ENCODE measurements around the gene HPRT1. TPM values are rescaled to one million over a fixed set of nuclear protein-coding genes. Genes with fewer than 3 reads are reported as not detected.

HPRT1 gene
- total RNA-seq, 2 experiments from 2014 or later: 66.4 to 67.2 TPM

GRCh38 chrX:134501941-134502340 is 42.0 kb downstream of the HPRT1 start:
- POLR2A ChIA-PET: no interaction called here
- no peak overlapping the region for H3K27ac Mint-ChIP-seq
- ATAC-seq (ENCODE audit: low read depth) (no peak), DNase-seq (no peak)
- H3K27me3 Mint-ChIP-seq: no peaks in the 10 kb centered on the region
- H3K9me3 Mint-ChIP-seq: no peaks in the 10 kb centered on the region
- no peaks in the 10 kb centered on the region for H3K4me1 Mint-ChIP-seq
- H3K36me3 Mint-ChIP-seq: peaks cover 9% of the 10 kb centered on the region
- no peak overlapping the region for H3K4me3 Mint-ChIP-seq

GRCh38 chrX:134502686-134503085 is 42.7 kb downstream of the HPRT1 start:
- H3K9me3 Mint-ChIP-seq: no peaks in the 10 kb centered on the region
- H3K27me3 Mint-ChIP-seq: no peaks in the 10 kb centered on the region
- no peak overlapping the region for H3K27ac Mint-ChIP-seq
- peaks cover 9% of the 10 kb centered on the region for H3K36me3 Mint-ChIP-seq
- H3K4me1 Mint-ChIP-seq: no peaks in the 10 kb centered on the region
- ATAC-seq (ENCODE audit: low read depth) (no peak), DNase-seq (no peak)
- POLR2A ChIA-PET: no interaction called here
- H3K4me3 Mint-ChIP-seq: no peak overlapping the region

GRCh38 chrX:134512566-134512965 is 52.6 kb downstream of the HPRT1 start:
- POLR2A ChIA-PET: no interaction called here
- Mint-ChIP-seq H3K9me3 (no peaks in the 10 kb centered on the region), H3K4me1 (no peaks in the 10 kb centered on the region), H3K27me3 (no peaks in the 10 kb centered on the region), H3K27ac (no peak overlapping the region), H3K4me3 (no peak overlapping the region), H3K36me3 (peaks cover 7% of the 10 kb centered on the region)
- ATAC-seq (ENCODE audit: low read depth): no peak
- DNase-seq: no peak

GRCh38 chrX:134513091-134513490 is 53.1 kb downstream of the HPRT1 start:
- H3K36me3 Mint-ChIP-seq: peaks cover 7% of the 10 kb centered on the region
- DNase-seq (no peak), ATAC-seq (ENCODE audit: low read depth) (no peak)
- no peak overlapping the region for H3K4me3 Mint-ChIP-seq
- POLR2A ChIA-PET: no interaction called here
- no peaks in the 10 kb centered on the region for H3K9me3 Mint-ChIP-seq
- H3K27me3 Mint-ChIP-seq: no peaks in the 10 kb centered on the region
- H3K27ac Mint-ChIP-seq: no peak overlapping the region
- H3K4me1 Mint-ChIP-seq: no peaks in the 10 kb centered on the region

- H3K9me3 Mint-ChIP-seq: no peaks in the 10 kb centered on the region
- no peak overlapping the region for H3K4me3 Mint-ChIP-seq
- H3K36me3 Mint-ChIP-seq: no peaks in the 10 kb centered on the region
- H3K27ac Mint-ChIP-seq: no peak overlapping the region
- peaks cover 4% of the 10 kb centered on the region for H3K4me1 Mint-ChIP-seq
- no peaks in the 10 kb centered on the region for H3K27me3 Mint-ChIP-seq
- POLR2A ChIA-PET: no interaction called here
- ATAC-seq (ENCODE audit: low read depth) (no peak), DNase-seq (no peak)
These were observed 61.0 kb downstream of the HPRT1 start for GRCh38 chrX:134520860-134521390.

GRCh38 chrX:134524181-134524580 is 64.2 kb downstream of the HPRT1 start:
- H3K27me3 Mint-ChIP-seq: no peaks in the 10 kb centered on the region
- no peaks in the 10 kb centered on the region for H3K36me3 Mint-ChIP-seq
- no peak overlapping the region for H3K4me3 Mint-ChIP-seq
- H3K4me1 Mint-ChIP-seq: peaks cover 4% of the 10 kb centered on the region
- DNase-seq: no peak
- POLR2A ChIA-PET: no interaction called here
- no peak for ATAC-seq (ENCODE audit: low read depth)
- H3K27ac Mint-ChIP-seq: no peak overlapping the region
- no peaks in the 10 kb centered on the region for H3K9me3 Mint-ChIP-seq

- DNase-seq: no peak
- Mint-ChIP-seq H3K27me3 (no peaks in the 10 kb centered on the region), H3K36me3 (no peaks in the 10 kb centered on the region), H3K4me1 (peaks cover 4% of the 10 kb centered on the region), H3K27ac (no peak overlapping the region), H3K9me3 (no peaks in the 10 kb centered on the region), H3K4me3 (no peak overlapping the region)
- ATAC-seq (ENCODE audit: low read depth): no peak
- POLR2A ChIA-PET: no interaction called here
These were observed 65.3 kb downstream of the HPRT1 start for GRCh38 chrX:134525086-134525792.

GRCh38 chrX:134526399-134526798 is 66.4 kb downstream of the HPRT1 start:
- POLR2A ChIA-PET: no interaction called here
- Mint-ChIP-seq H3K27me3 (no peaks in the 10 kb centered on the region), H3K36me3 (no peaks in the 10 kb centered on the region), H3K9me3 (no peaks in the 10 kb centered on the region), H3K4me3 (no peak overlapping the region), H3K27ac (no peak overlapping the region), H3K4me1 (peaks cover 4% of the 10 kb centered on the region)
- ATAC-seq (ENCODE audit: low read depth) (no peak), DNase-seq (no peak)

GRCh38 chrX:134528960-134529359 is 69.0 kb downstream of the HPRT1 start:
- Mint-ChIP-seq H3K9me3 (no peaks in the 10 kb centered on the region), H3K36me3 (no peaks in the 10 kb centered on the region), H3K27ac (peak overlapping the region; percentile 57), H3K4me3 (no peak overlapping the region), H3K27me3 (no peaks in the 10 kb centered on the region), H3K4me1 (no peaks in the 10 kb centered on the region)
- DNase-seq (no peak), ATAC-seq (ENCODE audit: low read depth) (no peak)
- POLR2A ChIA-PET: no interaction called here

GRCh38 chrX:134529481-134529880 is 69.5 kb downstream of the HPRT1 start:
- Mint-ChIP-seq H3K4me1 (no peaks in the 10 kb centered on the region), H3K27ac (no peak overlapping the region), H3K27me3 (no peaks in the 10 kb centered on the region), H3K36me3 (no peaks in the 10 kb centered on the region), H3K4me3 (no peak overlapping the region), H3K9me3 (no peaks in the 10 kb centered on the region)
- no peak for DNase-seq
- POLR2A ChIA-PET: no interaction called here
- no peak for ATAC-seq (ENCODE audit: low read depth)

- Mint-ChIP-seq H3K4me3 (no peak overlapping the region), H3K9me3 (no peaks in the 10 kb centered on the region), H3K27ac (no peak overlapping the region), H3K36me3 (no peaks in the 10 kb centered on the region), H3K4me1 (no peaks in the 10 kb centered on the region), H3K27me3 (no peaks in the 10 kb centered on the region)
- POLR2A ChIA-PET: no interaction called here
- ATAC-seq (ENCODE audit: low read depth) (no peak), DNase-seq (no peak)
These were observed 70.9 kb downstream of the HPRT1 start for GRCh38 chrX:134530845-134531244.

- ATAC-seq (ENCODE audit: low read depth) (no peak), DNase-seq (no peak)
- H3K4me3 Mint-ChIP-seq: no peak overlapping the region
- POLR2A ChIA-PET: no interaction called here
- no peak overlapping the region for H3K27ac Mint-ChIP-seq
- H3K36me3 Mint-ChIP-seq: no peaks in the 10 kb centered on the region
- no peaks in the 10 kb centered on the region for H3K9me3 Mint-ChIP-seq
- peaks cover 3% of the 10 kb centered on the region for H3K4me1 Mint-ChIP-seq
- no peaks in the 10 kb centered on the region for H3K27me3 Mint-ChIP-seq
These were observed 73.4 kb downstream of the HPRT1 start for GRCh38 chrX:134533352-134533751.

- Mint-ChIP-seq H3K36me3 (no peaks in the 10 kb centered on the region), H3K27ac (no peak overlapping the region), H3K4me1 (peaks cover 3% of the 10 kb centered on the region), H3K9me3 (no peaks in the 10 kb centered on the region), H3K4me3 (no peak overlapping the region), H3K27me3 (no peaks in the 10 kb centered on the region)
- POLR2A ChIA-PET: no interaction called here
- ATAC-seq (ENCODE audit: low read depth) (no peak), DNase-seq (no peak)
These were observed 74.0 kb downstream of the HPRT1 start for GRCh38 chrX:134533952-134534351.

GRCh38 chrX:134537179-134537955 is 77.4 kb downstream of the HPRT1 start:
- H3K27ac Mint-ChIP-seq: no peak overlapping the region
- POLR2A ChIA-PET: no interaction called here

More at GRCh38 chrX:134537179-134537955, 77.4 kb downstream of the HPRT1 start:
- Mint-ChIP-seq H3K9me3 (no peaks in the 10 kb centered on the region), H3K36me3 (no peaks in the 10 kb centered on the region), H3K4me1 (peaks cover 5% of the 10 kb centered on the region), H3K27me3 (no peaks in the 10 kb centered on the region), H3K4me3 (no peak overlapping the region)
- no peak for ATAC-seq (ENCODE audit: low read depth)
- DNase-seq: no peak

Measured in activated naive CD8-positive, alpha-beta T cell treated with anti-CD3 and anti-CD28 coated beads, Interleukin-2, amount 10 ng/mL, durations not matched to agents 7 days and 5 days (primary cell).